Vagina (tissue), 2 donors: ENCODE data around the gene LTBP4. TPM values are rescaled to one million over a fixed set of nuclear protein-coding genes. Genes with fewer than 3 reads are reported as not detected.
"Not testable (repeated sequence)": the region's sequence is repeated elsewhere in the genome, so short reads cannot be mapped to it uniquely, and the experiment has no call there.

Experiments used
- DNase-seq, 2 donors: peaks; one replicate each; pipeline ENCODE4 v3.0.0-alpha.2; 2017; ENCODE audit errors: extremely low spot score in 2 of 2
- H3K27ac ChIP-seq: fragments of 200-600 bp; sonication (generic); one replicate; pipeline ENCODE4 v1.5.1; 2019
- H3K27me3 ChIP-seq: fragments of 200-600 bp; sonication (generic); one replicate; pipeline ENCODE4 v1.5.1; 2019
- H3K36me3 ChIP-seq, 2 donors: fragments of 200-600 bp; sonication (generic); one replicate each; pipeline ENCODE4 v1.5.1; 2017 to 2019
- H3K4me1 ChIP-seq: fragments of 200-600 bp; sonication (generic); one replicate; pipeline ENCODE4 v1.5.1; 2019
- H3K4me3 ChIP-seq, 2 donors: fragments of 200-600 bp; sonication (generic); 1 replicate in 1 of 2; 2 replicates in 1 of 2; pipeline ENCODE4 v1.5.1; 2016 to 2019
- H3K9me3 ChIP-seq: fragments of 200-600 bp; sonication (generic); one replicate; pipeline ENCODE4 v1.5.1; 2019
- POLR2A ChIP-seq, 2 donors: fragments of 450-650 bp; IDR thresholded peaks; one replicate each; pipeline ENCODE4 v1.6.1; 2017; ENCODE audit warnings: antibody characterized with exemption in 2 of 2, mild to moderate bottlenecking in 2 of 2, moderate library complexity in 2 of 2
- POLR2AphosphoS5 ChIP-seq, 2 donors: sonication (generic); formaldehyde crosslinking; IDR thresholded peaks; one replicate each; pipeline ENCODE4 v1.9.0; 2017; ENCODE audit warnings: antibody characterized with exemption in 2 of 2, mild to moderate bottlenecking in 2 of 2, low read depth in 1 of 2; ENCODE audit not compliant: insufficient read depth in 1 of 2
- intact Hi-C: fragments of 100-400 bp; cut with DNase I; formaldehyde crosslinking; loops from one replicate; pipeline ENCODE4 v1.15.1; 2023
- total RNA-seq: library from RNA; depleted of rRNA; stranded (reverse); fragments of >200 nt; gene quantifications from one replicate; pipeline ENCODE4 v1.2.3, GENCODE V29; 2016
- TF ChIP-seq, protein P1 (sequence below), 3 experiments: fragments of 450-650 bp in 2 of 3; fragments of 200-600 bp in 1 of 3; sonication (generic) in 1 of 3; IDR thresholded peaks; one replicate each; pipeline ENCODE4 v1.5.1; 2017 to 2019; ENCODE audit warnings: antibody characterized with exemption in 3 of 3, mild to moderate bottlenecking in 2 of 3, moderate library complexity in 2 of 3

LTBP4 gene
- total RNA-seq, 1 donor from 2014 or later = 983 TPM

DNA sequence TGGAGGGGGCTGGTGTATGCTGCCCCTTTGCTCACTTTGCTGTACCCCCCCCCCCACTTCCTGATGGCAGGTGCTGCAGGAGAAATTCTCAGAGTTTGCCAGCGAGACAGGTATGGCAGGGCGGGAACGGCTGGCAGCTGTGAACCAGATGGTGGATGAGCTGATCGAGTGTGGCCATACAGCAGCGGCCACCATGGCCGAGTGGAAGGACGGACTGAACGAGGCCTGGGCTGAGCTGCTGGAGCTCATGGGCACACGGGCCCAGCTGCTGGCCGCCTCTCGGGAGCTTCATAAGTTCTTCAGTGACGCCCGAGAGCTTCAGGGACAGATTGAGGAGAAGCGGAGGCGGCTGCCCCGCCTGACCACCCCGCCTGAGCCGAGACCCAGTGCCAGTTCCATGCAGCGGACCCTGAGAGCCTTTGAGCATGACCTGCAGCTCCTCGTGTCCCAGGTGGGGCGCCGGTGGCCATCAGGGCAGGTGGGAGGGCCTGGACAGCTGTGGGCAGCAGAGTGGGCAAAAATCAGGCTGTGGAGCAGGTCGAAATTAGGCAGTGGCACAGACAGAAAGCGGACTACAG is 44.1 kb upstream of the LTBP4 start:
- H3K27ac ChIP-seq = no peak overlapping the region
- no peaks in the 10 kb centered on the region for H3K9me3 ChIP-seq
- no peak overlapping the region for H3K4me3 ChIP-seq
- intact Hi-C loops = no loop called here
- H3K4me1 ChIP-seq = no peaks in the 10 kb centered on the region
- H3K27me3 ChIP-seq = no peaks in the 10 kb centered on the region
- no peaks in the 10 kb centered on the region for H3K36me3 ChIP-seq
- DNase-seq = no peak
- TF ChIP-seq, protein P1, sequence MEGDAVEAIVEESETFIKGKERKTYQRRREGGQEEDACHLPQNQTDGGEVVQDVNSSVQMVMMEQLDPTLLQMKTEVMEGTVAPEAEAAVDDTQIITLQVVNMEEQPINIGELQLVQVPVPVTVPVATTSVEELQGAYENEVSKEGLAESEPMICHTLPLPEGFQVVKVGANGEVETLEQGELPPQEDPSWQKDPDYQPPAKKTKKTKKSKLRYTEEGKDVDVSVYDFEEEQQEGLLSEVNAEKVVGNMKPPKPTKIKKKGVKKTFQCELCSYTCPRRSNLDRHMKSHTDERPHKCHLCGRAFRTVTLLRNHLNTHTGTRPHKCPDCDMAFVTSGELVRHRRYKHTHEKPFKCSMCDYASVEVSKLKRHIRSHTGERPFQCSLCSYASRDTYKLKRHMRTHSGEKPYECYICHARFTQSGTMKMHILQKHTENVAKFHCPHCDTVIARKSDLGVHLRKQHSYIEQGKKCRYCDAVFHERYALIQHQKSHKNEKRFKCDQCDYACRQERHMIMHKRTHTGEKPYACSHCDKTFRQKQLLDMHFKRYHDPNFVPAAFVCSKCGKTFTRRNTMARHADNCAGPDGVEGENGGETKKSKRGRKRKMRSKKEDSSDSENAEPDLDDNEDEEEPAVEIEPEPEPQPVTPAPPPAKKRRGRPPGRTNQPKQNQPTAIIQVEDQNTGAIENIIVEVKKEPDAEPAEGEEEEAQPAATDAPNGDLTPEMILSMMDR (IDR thresholded peaks at IDR 0.05) = no peak
- TF ChIP-seq POLR2AphosphoS5 (IDR thresholded peaks at IDR 0.05; ENCODE audit: insufficient read depth in 1 of 2, low read depth in 1 of 2) = no peak
- no peak for TF ChIP-seq POLR2A (IDR thresholded peaks at IDR 0.05)

GRCh38 chr19:40559394-40559793 is 41.8 kb upstream of the LTBP4 start:
- intact Hi-C loops = no loop called here
- no peaks in the 10 kb centered on the region for H3K27me3 ChIP-seq

GRCh38 chr19:40560092-40560507 is 41.1 kb upstream of the LTBP4 start:
- DNase-seq = no peak
- no peaks in the 10 kb centered on the region for H3K36me3 ChIP-seq
- TF ChIP-seq, protein P1 (IDR thresholded peaks at IDR 0.05) = no peak
- TF ChIP-seq POLR2AphosphoS5 (IDR thresholded peaks at IDR 0.05; ENCODE audit: insufficient read depth in 1 of 2, low read depth in 1 of 2) = no peak
- TF ChIP-seq POLR2A (IDR thresholded peaks at IDR 0.05) = no peak
- H3K27ac ChIP-seq = no peak overlapping the region
- intact Hi-C loops = no loop called here
- no peaks in the 10 kb centered on the region for H3K27me3 ChIP-seq
- no peaks in the 10 kb centered on the region for H3K9me3 ChIP-seq
- no peak overlapping the region for H3K4me3 ChIP-seq
- H3K4me1 ChIP-seq = no peaks in the 10 kb centered on the region

More at GRCh38 chr19:40559394-40559793, 41.8 kb upstream of the LTBP4 start:
- Histone ChIP-seq H3K4me3 (no peak overlapping the region), H3K4me1 (no peaks in the 10 kb centered on the region), H3K27ac (no peak overlapping the region), H3K36me3 (no peaks in the 10 kb centered on the region), H3K9me3 (no peaks in the 10 kb centered on the region)
- no peak for DNase-seq
- TF ChIP-seq POLR2AphosphoS5 (IDR thresholded peaks at IDR 0.05; ENCODE audit: insufficient read depth in 1 of 2, low read depth in 1 of 2) (no peak), POLR2A (IDR thresholded peaks at IDR 0.05) (no peak)
- TF ChIP-seq, protein P1 (IDR thresholded peaks at IDR 0.05) = no peak

GRCh38 chr19:40561947-40562346 is 39.2 kb upstream of the LTBP4 start:
- intact Hi-C loops = no loop called here
- H3K27me3 ChIP-seq = no peaks in the 10 kb centered on the region

GRCh38 chr19:40564535-40564934 is 36.6 kb upstream of the LTBP4 start:
- H3K4me3 ChIP-seq, H3K36me3 ChIP-seq, H3K27me3 ChIP-seq, DNase-seq, H3K27ac ChIP-seq, H3K9me3 ChIP-seq, intact Hi-C loops: not testable (repeated sequence)
- peaks cover 18% of the 10 kb centered on the region for H3K4me1 ChIP-seq

More at GRCh38 chr19:40561947-40562346, 39.2 kb upstream of the LTBP4 start:
- Histone ChIP-seq H3K4me1 (peaks cover 2% of the 10 kb centered on the region), H3K36me3 (no peaks in the 10 kb centered on the region), H3K4me3 (no peak overlapping the region), H3K9me3 (no peaks in the 10 kb centered on the region), H3K27ac (no peak overlapping the region)
- TF ChIP-seq POLR2A (IDR thresholded peaks at IDR 0.05) (no peak), POLR2AphosphoS5 (IDR thresholded peaks at IDR 0.05; ENCODE audit: insufficient read depth in 1 of 2, low read depth in 1 of 2) (no peak)
- TF ChIP-seq, protein P1 (IDR thresholded peaks at IDR 0.05) = no peak
- DNase-seq = no peak
